Measurements from ENCODE around the gene NAA80.
A peak's percentile ranks its signal among the peaks of the same experiment; 100 is the strongest.
"Not testable (repeated sequence)": the region's sequence is repeated elsewhere in the genome, so short reads cannot be mapped to it uniquely, and the experiment has no call there.

The NAA80 gene

DNA sequence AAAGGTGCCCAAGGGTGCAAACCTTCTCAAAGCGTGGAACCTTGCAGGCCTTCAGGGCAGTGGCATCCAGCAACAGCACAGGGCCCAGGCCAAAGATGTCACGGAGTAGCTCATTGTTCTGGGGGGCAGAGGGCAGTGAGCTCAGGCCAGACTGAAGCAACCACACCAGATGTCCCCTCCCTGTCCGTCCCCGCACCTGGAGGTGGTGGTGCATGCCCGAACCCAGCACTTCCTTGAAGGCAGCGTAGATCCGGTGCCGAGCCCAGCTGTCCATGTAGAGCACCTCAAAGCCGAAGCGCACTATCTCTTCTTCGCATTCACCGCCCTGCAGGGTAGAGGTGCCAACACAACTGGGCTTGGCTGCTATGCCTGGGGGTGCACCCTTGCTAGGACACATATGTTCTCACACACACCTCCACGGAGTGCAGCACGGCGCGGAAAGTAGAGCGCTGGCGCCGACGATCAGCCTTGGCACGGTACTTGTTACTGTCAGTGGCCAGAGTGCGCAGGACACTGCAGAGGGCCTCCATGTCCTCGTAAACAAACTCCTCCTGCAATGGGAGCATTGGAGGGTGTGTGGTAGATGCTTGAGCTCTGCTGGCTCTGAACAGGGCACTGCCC, 10.7 kb downstream of the NAA80 start:
- no peak for DNase-seq

DNA sequence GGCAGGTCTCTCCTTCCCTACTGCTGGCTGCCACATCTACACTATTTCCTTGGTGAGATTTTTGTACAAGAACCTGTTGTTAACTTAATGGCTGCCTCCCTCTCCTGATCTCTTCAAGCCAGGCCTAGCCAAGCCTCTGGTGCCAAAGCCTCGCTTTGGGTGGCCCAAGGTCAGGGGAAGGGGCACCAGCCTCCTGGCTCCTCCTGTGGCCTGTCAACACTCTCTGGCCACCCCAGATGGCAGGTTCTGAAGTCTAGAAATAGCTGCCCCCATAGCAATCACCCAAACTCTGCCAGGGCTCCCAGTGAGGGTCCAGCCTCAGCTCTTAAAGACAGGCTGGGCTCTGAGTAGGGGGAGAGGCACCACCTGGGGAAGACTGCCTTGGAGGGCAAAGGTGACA, 11.9 kb downstream of the NAA80 start:
- DNase-seq: no peak

DNA sequence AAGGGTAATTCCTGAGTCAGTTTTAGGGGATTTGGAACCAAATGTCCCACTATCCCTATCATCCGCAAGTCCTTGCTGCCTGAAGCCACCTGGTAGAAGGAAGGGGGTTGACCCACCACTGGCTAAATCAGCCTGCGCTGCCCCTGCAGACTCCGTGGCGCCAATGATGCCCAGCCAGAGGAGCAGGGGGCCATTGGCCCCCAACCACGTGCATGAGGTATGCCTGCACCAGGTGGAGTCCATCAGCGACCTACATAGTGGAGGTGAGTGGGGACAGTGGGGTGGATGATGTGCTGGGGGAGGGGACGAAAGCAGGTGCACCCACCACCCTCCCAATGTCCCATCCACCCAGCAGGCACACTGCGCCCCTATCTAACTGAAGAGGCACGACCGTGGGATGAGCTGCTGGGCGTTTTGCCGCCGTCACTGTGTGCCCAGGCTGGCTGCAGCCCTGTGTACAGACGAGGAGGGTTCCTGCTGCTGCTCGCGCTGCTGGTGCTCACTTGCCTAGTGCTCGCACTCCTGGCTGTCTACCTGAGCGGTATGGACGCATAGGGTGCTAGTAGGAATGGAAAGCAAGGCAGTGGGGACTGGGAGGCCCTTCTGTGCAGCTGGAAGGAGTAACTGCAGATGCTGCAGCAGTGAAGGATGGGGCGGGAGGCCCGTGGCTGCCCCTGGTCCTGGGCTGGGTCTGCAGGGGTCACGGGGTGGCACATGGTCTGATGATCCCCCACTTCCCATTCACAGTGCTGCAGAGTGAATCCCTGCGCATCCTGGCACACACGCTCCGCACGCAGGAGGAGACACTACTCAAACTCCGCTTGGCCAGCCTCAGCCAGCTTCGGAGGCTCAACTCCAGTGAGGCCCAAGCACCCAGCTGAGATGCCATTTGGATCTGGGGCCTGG, 12.6 kb downstream of the NAA80 start:
- DNase-seq: no peak

DNA sequence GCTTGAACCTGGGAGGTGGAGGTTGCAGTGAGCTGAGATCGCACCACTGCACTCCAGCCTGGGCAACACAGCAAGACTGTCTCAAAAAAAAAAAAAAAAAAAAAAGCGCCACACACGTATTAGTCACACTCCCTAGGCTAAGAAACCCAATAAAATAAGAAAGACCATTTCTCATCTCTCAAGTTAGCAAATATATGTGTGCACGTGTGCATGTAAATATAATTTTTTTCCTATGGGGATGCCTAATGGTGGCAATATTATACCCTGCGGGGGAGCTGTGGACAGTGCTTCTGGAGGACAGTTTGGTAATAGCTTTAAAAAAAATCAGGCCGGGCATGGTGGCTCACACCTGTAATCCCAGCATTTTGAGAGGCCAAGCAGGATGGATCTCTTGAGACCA, 15.1 kb downstream of the NAA80 start:
- not testable (repeated sequence) for DNase-seq

DNA sequence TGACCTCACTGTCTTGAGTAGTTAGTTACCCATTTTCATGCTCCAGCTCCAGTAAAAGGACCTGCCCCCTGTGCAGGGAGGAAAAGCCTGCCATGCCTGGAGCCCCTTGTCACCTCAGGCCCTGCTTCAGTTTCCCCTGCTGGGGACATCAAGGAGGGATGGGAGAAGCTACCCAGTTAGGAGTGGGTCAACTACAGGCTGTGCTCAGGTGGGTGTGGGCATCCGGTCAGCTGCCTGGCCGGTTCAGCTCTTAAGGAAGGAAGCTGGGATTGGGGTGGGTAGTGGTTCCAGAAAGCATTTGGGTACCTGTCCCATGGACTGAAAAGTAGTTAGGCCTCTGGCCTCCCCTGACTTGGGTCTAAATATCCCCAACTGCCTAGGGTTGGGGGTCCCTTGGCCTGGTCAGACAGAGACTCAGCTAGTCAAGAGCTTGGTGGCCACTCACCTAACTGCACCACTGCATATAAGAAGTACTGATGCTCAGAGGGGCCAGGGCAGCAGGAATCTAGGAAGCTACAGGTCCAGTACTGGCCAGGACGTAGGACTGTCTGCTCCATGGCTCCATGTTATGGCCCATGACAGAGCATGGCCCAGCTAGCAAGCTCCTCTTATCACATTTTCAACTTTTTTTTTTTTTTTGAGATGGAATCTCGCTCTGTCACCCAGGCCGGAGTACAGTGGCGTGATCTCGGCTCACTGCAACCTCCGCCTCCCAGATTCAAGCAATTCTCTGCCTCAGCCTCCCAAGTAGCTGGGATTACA, 19.8 kb downstream of the NAA80 start:
- no peak for DNase-seq

DNA sequence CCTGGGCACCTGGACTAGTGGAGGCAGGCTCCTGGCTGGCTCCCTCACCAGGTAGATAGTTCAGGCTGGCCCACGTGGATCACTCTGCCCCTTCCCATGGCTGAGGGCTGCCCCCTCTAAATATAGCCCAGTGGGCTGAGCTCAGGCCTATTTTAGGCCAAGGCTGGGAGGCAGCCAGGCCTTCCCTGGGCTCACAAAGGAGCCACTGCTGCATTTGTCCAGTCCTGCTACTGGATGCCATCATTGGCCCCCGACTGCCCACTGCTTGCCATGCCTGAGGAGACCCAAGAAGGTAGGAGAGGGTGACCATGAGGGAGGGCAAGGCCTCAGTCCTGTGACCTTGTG, 20.4 kb downstream of the NAA80 start, which contains the start of gene LSMEM2:
Gene LSMEM2 (plus strand): TSS at position 208 of the 345 bp plus-strand sequence. CDS start 27 bp downstream, at position 235.
- DNase-seq: no peak

DNA sequence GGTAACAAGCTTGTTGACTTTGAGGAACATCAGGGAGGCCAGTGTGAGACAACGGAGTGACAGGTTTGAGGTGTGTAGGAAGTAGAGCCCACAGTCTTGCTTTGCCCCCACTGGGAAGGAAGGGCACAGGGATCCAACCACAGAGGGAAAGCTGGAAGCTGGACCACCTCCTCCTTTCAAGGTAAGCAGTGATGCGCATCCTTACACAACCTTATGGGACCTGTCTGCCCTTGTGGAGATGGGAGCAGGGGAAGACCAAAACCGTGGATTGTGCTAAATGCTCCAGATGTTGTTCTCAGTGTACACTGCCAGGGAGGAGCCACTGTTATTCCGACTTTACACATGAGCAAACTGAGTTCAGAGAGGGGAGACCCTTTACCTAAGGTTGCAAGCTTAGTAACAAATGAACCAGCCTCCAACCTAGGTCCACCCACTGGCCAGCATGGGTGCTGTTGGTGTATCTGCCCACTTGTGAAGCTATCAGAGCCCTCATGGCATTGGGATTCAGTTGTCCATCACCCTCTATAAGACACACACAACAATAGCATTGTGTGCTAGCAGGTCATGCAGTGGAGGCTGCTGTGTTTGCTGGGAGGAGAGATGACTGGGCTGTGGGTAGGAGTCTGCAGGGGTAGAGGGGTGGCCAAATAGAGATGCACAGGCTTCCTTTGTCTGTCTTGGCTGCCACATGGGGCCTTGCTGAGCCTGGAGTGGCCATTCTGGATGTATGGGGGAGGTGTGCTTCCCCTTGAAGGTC, 20.9 kb downstream of the NAA80 start:
- no peak for DNase-seq

DNA sequence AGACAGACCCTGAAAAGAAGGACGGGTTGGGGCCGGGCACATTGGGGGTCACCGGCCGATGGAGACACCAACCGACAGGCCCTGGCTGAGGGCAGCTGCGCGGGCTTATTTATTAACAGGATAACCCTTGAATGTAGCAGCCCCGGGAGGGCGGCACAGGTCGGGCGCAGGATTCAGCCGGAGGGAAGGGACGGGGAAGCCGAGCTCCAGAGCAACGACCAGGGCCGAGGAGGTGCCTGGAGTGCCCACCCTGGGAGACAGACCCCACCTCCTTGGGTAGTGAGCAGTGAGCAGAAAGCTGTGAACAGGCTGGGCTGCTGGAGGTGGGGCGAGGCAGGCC, 22.5 kb downstream of the NAA80 start:
- DNase-seq: no peak

DNA sequence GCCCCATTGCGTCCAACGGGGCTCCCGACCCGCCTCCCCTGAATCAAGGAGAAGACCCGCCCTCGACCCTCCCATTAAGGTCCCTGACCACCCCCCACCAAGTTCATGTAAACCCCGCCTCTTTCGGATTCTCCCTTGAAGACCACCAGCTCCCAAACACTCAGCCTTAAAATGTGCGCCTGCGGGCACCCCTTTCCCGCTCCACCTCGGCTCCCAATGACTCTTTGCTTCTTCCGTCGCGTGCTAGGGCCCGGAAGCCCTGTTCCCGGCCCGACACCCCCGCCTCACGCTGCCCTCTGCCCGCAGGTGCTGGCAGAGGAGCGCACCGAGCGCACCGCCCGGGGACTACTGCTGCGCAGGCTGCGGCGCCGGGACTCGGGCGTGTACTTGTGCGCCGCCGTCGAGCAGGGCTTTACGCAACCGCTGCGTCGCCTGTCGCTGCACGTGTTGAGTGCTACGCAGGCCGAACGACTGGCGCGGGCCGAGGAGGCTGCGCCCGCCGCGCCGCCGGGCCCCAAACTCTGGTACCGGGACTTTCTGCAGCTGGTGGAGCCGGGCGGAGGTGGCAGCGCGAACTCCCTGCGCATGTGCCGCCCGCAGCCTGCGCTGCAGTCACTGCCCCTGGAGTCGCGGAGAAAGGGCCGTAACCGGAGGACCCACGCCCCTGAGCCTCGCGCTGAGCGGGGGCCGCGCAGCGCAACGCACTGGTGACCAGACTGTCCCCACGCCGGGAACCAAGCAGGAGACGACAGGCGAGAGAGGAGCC, 23.0 kb downstream of the NAA80 start:
- DNase-seq: peak; percentile 24

DNA sequence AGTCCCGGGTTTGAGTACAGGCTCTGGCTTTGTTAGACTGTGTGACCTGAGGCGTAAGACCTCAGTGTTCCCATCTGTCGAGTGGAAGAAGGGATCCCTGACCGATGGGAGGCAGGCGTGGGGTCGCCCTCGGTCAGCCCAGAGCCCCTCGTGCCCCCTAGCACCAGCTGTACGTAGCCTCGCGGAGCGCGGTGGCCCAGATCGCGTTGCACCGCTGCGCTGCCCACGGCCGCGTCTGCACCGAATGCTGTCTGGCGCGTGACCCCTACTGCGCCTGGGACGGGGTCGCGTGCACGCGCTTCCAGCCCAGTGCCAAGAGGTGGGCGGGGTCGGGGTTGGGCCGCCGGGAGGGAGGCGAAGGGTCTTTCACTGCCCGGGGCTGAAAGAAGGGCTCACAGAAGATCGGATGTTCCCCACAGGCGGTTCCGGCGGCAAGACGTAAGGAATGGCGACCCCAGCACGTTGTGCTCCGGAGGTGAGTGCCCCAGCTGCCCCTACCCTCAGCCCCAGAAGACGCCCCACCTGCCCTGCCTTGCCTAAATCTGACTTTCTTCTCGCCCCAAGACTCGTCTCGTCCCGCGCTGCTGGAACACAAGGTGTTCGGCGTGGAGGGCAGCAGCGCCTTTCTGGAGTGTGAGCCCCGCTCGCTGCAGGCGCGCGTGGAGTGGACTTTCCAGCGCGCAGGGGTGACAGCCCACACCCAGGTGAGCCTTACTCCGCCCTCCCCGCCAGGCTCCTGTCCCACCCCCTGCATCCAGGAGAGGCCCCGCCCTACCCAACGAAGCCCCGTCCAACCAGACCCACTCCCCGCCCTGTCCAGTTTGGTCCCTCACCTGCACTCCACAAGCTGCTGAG, 23.8 kb downstream of the NAA80 start:
- no peak for DNase-seq

DNA sequence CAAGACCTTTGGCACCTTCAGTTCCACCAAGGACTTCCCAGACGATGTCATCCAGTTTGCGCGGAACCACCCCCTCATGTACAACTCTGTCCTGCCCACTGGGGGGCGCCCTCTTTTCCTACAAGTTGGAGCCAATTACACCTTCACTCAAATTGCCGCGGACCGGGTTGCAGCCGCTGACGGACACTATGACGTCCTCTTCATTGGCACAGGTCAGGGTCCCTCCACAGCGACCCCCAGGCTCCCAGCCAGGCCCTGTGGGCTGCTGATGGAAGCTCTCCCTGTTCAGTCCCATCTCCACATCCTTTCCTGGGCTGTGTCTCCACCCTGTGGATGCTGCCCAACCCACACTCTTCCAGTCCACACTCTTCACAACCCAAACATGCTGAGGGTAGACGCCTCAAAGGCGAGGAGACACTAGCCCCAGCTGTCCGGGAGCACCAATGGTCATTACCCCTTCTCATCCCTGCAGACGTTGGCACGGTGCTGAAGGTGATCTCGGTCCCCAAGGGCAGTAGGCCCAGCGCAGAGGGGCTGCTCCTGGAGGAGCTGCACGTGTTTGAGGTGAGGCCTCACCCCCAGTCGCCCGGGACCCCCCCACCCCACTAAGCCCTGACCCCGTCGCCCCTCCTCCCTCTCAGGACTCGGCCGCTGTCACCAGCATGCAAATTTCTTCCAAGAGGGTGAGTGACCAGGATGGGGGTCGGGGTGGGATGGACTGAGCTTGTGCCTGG, 24.7 kb downstream of the NAA80 start:
- DNase-seq: peak; percentile 77

DNA sequence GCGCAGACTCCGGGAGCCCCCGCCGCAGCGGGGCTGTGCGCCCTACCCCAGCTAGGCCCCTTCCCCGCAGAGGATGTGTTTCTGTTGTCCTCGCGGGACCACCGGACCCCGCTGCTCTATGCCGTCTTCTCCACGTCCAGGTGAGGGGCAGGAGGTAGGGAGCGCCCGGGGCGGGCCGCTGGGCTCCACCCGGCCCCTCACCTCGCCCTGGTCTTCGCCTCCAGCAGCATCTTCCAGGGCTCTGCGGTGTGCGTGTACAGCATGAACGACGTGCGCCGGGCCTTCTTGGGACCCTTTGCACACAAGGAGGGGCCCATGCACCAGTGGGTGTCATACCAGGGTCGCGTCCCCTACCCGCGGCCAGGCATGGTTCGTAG, 25.5 kb downstream of the NAA80 start:
- no peak for DNase-seq

DNA sequence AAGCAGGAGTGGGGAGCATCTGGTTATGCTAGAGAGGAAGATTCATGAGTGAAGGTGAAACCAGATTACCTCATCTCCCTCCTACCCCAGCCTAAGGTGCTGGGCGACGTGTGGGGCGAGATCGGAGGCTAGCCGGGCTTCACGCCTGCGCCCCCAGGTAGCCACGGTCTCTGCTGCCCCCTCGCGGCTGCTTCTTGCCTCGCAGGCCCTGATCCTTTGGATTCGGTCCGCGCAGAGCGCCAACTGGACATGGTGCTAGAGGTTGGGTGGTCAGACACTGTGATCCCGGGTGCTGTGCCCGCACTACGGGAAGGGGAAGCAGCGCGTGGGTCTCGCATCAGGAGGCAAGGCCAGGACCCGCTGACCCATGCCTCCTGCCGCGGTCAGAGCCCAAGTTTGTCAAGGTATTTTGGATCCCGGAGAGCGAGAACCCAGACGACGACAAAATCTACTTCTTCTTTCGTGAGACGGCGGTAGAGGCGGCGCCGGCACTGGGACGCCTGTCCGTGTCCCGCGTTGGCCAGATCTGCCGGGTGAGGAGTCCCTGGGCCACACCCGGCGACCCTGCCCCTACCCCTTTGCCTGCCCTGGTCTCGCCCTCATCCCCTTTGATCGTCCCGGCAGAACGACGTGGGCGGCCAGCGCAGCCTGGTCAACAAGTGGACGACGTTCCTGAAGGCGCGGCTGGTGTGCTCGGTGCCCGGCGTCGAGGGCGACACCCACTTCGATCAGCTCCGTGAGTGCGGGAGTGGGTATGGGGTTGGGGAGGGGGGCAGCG, 26.1 kb downstream of the NAA80 start:
- peak; percentile 91 for DNase-seq

DNA sequence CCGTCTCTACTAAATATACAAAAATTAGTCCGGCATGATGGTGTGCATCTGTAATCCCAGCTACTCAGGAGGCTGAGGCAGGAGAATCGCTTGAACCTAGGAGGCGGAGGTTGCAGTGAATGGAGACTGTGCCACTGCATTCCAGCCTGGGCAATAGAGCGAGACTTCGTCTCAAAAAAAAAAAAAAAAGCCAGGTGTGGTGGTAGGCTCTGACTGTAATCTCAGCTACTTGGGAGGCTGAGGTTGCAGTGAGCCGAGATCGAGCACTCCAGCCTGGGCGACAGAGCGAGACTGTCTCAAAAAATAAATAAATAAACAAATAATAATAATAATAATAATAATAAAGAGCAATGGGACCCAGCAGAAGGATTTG, 26.7 kb downstream of the NAA80 start:
- not testable (repeated sequence) for DNase-seq

DNA sequence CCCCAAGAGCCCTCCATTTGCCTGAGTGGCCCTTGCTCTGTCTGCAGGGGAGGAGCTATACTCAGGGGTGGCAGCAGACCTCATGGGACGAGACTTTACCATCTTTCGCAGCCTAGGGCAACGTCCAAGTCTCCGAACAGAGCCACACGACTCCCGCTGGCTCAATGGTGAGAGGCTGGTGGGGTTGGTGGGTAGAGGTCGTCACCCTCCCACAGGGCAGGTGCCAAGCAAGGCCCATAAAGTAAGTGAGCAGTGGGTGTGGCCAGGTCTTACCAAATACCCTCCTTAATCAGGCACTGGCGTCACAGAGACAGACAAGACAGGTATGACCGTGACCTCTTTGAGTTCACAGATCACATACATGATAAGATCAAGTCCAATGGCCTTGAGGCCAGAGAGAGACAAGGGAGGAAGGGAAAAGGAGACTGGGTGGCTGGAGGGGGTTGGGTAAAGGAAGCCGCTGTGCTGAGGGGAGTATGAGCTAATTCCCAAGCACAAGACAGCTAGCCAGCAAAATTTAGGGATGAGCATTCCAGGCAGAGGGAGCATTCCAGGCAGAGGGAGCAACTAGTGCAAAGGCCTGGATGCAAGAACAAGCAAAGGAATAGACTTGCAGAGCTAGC, 27.8 kb downstream of the NAA80 start:
- no peak for DNase-seq

DNA sequence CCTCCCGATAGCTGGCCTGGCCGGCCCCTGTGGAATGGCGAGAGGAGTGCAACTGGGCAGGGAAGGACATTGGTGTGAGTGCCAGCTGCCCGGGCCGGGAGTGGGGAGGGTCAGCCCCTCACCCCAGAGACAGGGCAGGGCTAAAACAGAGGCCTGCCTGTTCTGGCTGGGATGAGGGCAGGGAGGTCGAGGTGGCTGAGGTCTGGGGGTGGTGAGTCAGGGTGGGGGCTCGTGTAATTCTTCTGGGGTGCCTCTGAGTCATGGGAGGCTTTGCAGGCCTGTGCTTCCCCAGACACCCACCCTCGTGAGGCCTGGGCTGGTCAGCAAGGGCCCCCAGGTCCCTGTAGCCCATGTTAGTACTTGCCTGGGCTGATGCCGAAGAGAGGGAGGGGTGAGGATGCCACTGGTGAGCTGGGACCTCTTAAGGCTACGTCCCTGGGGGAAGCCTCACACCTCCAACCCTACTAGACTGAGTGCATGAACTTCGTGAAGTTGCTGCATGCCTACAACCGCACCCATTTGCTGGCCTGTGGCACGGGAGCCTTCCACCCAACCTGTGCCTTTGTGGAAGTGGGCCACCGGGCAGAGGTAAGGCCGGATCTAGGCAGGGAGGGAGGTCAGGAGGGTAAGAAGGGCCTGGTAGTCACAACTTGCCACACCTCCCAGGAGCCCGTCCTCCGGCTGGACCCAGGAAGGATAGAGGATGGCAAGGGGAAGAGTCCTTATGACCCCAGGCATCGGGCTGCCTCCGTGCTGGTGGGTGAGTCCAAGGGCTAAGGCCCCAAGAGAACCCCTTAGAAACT, 28.6 kb downstream of the NAA80 start:
- no peak for DNase-seq

DNA sequence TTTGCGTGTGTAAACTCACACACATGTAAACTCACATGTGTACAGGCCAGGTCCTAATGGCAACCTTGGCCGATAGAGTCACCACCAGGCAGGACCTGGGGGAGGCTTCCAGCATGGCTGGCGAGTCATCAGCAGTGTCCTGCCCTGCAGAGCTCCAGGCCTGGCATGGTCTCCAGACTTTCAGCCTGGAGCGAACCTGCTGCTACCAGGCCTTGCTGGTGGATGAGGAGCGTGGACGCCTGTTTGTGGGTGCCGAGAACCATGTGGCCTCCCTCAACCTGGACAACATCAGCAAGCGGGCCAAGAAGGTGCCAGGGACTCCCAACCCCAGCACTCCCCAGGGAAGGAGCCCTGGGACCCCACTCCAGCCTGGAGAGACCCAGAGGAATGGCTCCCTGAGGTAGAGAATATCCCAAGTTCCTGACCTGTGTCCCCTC, 29.2 kb downstream of the NAA80 start:
- no peak for DNase-seq

DNA sequence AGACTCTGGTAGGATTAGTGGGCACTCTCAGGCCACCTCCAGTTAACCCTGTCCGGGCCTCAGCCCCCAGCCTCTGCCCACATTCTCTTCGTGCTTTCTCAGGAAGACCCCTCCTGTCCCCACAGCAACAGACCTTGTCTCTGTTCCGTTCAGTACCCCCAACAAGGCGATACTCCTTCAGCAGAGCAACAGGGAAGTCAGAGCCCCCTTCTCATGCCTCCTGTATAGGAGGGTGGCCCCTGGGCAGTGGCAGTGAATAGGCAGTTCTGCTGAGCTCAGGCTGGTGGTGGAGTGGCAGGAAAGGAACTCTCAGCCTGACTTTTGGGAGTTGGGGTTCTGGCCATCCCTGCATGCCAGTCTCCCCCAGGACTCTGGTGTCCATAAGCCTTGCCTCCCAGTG, 29.7 kb downstream of the NAA80 start:
- DNase-seq: no peak

All from stimulated activated CD4-positive, alpha-beta T cell treated with anti-CD3 and anti-CD28 coated beads, Interleukin-4, amount 100 ng/mL, for 24 hours (primary cell).